ENCODE measurements around the gene C21orf58. TPM values are rescaled to one million over a fixed set of nuclear protein-coding genes. Genes with fewer than 3 reads are reported as not detected.

The C21orf58 gene
- total RNA-seq, 2 experiments from 2014 or later = 112 to 141 TPM

DNA sequence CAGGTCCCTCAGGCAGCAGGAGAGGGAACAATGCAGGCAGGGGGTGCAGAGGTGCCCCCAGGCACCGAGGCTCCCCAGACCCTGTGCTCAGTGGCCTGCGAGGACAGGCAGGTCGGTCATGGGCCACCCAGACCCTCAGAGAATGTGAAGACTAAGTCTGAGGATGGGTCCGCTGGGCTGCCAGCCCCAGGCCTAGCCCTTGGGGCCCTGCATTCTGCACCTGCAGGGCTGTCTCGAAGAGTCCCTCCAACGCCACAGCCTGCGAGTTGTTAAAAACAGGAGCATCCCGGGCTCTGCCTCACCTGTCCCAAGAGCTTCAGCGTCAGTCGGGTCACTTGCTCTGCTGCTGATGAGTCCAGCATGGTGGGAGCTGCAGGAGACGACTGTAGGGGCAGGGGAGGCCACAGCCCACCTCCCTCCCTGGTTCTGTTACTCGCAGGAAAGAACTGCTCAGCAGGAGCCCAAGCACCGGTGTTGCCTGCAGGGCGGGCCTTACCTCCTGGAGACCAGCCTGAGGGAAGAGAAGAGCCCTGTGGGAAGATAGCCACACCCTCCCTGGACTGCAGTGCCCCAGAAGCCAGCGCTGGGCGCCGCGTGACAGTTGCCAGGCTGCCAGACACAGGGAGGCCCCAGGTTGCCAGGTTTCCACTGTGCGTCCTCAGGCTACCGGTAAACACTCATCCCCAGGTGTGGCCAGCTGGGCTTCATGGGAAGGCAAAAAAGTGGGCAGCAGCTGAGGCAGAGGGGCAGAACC is 5.8 kb downstream of the C21orf58 start:
- Histone ChIP-seq H3K36me3 (ENCODE audit: insufficient read depth, low read length) (peaks cover 96% of the 10 kb centered on the region), H2AFZ (ENCODE audit: low read length) (no peak overlapping the region), H3K9me2 (ENCODE audit: insufficient read depth, low read length) (no peaks in the 10 kb centered on the region), H4K20me1 (ENCODE audit: insufficient read depth, low read length) (peaks cover 23% of the 10 kb centered on the region), H3K27ac (ENCODE audit: low read depth, low read length, poor library complexity, severe bottlenecking) (no peak overlapping the region), H3K4me2 (ENCODE audit: low read length) (no peak overlapping the region), H3K4me3 (ENCODE audit: low read depth, low read length, poor library complexity, severe bottlenecking) (no peak overlapping the region), H3K4me1 (ENCODE audit: insufficient read depth, low read length, poor library complexity, severe bottlenecking) (peaks cover 19% of the 10 kb centered on the region), H3K79me2 (ENCODE audit: insufficient read depth, low read depth, low read length) (peaks cover 44% of the 10 kb centered on the region), H3K9me3 (ENCODE audit: low read length) (no peaks in the 10 kb centered on the region)
- POLR2A ChIA-PET = no interaction called here
- BruUV-seq (replicated peaks) = no TSS peak
- TF ChIP-seq EZH2phosphoT487 (IDR thresholded peaks at IDR 0.05; ENCODE audit: borderline replicate concordance, low read depth, low read length) = no peak
- TF ChIP-seq CTCF (conservative IDR thresholded peaks at IDR 0.05; ENCODE audit: low read length) = no peak
- intact Hi-C loops (cut with micrococcal nuclease; ENCODE audit: unreplicated experiment) = no loop called here
- no peak for DNase-seq (ENCODE audit: low spot score)
- CTCF ChIA-PET (ENCODE audit: unreplicated experiment) = no interaction called here

- BruUV-seq (replicated peaks) = no TSS peak
- ChIA-PET POLR2A (no interaction called here), CTCF (ENCODE audit: unreplicated experiment) (no interaction called here)
- Histone ChIP-seq H3K79me2 (ENCODE audit: insufficient read depth, low read depth, low read length) (peaks cover 33% of the 10 kb centered on the region), H3K4me3 (ENCODE audit: low read depth, low read length, poor library complexity, severe bottlenecking) (no peak overlapping the region), H3K27ac (ENCODE audit: low read depth, low read length, poor library complexity, severe bottlenecking) (no peak overlapping the region), H3K9me3 (ENCODE audit: low read length) (no peaks in the 10 kb centered on the region), H3K4me1 (ENCODE audit: insufficient read depth, low read length, poor library complexity, severe bottlenecking) (peaks cover 18% of the 10 kb centered on the region), H3K4me2 (ENCODE audit: low read length) (no peak overlapping the region), H4K20me1 (ENCODE audit: insufficient read depth, low read length) (peaks cover 12% of the 10 kb centered on the region), H3K36me3 (ENCODE audit: insufficient read depth, low read length) (peaks cover 92% of the 10 kb centered on the region), H2AFZ (ENCODE audit: low read length) (no peak overlapping the region), H3K9me2 (ENCODE audit: insufficient read depth, low read length) (no peaks in the 10 kb centered on the region)
- TF ChIP-seq CTCF (conservative IDR thresholded peaks at IDR 0.05; ENCODE audit: low read length) = no peak
- TF ChIP-seq EZH2phosphoT487 (IDR thresholded peaks at IDR 0.05; ENCODE audit: borderline replicate concordance, low read depth, low read length) = no peak
- no peak for DNase-seq (ENCODE audit: low spot score)
- intact Hi-C loops (cut with micrococcal nuclease; ENCODE audit: unreplicated experiment) = no loop called here
These were observed 6.9 kb downstream of the C21orf58 start for GRCh38 chr21:46316708-46317324.

All from OCI-LY7 (cell line).